GM21526 (cell line): ENCODE measurements around the gene KRT73.

Experiments used
- ATAC-seq: cut with Tn5 transposase; IDR thresholded peaks from one replicate; pipeline ENCODE4 v1.9.1; 2021; ENCODE audit warnings: moderate library complexity; ENCODE audit not compliant: unreplicated experiment, low FRiP score

The KRT73 gene

DNA sequence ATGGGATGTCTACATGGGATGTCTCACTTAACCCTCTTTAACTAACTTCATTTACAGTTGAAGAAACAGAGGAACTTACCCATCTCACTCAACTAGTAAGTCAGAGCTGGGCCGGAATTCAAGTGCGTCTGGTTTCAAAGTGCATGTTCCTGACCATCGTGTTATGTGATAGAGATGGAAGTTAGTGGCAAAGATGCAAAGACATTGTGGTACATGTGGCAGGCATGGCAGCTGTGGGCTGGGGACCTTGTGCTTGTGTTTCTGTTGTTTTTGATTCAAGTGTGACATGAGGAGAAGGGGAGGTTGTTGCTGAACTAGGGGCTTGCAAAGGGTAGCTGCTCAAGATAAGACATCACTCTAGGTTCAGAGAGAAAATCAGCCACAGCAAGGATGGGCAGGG, 42.4 kb downstream of the KRT73 start:
- ATAC-seq, result no peak

DNA sequence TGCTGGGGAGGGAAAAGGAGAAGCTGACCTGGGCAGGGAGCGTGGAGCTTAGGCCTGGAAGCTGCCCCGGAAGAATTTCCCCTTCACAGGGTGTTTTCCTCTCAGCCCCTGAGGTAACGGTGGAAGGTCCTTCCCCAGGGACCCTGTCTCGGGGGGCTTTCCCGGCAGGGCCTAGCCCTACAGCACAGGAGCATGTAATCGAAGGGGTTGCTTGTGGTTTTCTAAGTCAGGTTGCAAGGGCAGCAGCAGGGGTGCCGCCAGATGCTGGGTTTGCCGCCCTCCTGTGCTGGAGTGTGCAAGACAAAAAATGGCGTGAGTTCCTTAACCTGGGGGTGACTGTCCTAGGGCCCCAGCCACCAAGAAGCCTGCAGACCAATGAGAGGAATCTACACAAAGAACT, 43.1 kb downstream of the KRT73 start:
- ATAC-seq, result no peak

DNA sequence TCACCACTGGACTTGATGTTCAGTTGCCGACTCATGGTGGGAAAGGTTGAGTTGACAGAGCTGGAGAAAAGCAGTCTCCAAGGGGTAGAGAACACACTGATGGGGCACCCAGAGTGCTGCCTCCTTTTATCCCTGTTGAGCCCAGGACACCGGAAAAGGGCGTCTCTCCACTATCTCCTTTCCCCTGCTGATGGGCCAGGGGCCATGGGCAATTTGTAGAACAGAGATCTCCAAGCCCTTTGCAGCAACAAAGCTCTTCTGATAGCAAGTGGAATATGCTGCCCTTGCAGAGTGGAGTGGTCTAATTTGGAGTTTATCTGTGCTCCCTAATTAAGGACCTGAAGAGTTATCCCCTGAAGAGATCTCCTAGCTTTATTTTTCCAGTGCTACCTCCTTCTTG, 44.6 kb downstream of the KRT73 start, which contains the start of gene KRT74:
TSS of gene KRT74 (minus strand) at position 101 of the 400 bp plus-strand sequence. CDS start at position 35, 66 bp downstream.
- ATAC-seq, result no peak

- ATAC-seq, result no peak
These were observed 45.1 kb downstream of the KRT73 start for GRCh38 chr12:52573306-52573705.

GRCh38 chr12:52570511-52570910, 47.8 kb downstream of the KRT73 start:
- no peak for ATAC-seq

GRCh38 chr12:52568111-52568510, 50.2 kb downstream of the KRT73 start:
- no peak for ATAC-seq

- no peak for ATAC-seq
These were observed 51.5 kb downstream of the KRT73 start for GRCh38 chr12:52566847-52567291.

DNA sequence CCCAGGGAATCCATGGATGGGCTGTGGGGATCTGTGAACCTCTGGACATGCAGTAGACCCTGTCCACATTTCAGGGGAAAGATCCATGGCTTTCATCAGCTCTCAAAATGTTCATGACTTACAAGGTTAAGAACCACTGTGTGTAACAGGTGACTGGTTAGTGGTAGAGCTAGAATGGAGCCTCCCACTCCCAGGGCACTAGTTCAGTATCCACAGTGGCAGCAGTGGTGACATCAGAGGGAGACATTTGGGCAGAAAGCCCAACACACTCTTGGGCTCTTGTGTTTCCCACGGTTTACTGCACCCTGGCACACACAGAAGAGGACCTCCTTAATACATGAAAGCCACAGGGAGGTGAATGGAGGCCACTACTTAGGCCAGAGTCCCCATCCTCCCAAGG, 53.8 kb downstream of the KRT73 start:
- ATAC-seq, result no peak

DNA sequence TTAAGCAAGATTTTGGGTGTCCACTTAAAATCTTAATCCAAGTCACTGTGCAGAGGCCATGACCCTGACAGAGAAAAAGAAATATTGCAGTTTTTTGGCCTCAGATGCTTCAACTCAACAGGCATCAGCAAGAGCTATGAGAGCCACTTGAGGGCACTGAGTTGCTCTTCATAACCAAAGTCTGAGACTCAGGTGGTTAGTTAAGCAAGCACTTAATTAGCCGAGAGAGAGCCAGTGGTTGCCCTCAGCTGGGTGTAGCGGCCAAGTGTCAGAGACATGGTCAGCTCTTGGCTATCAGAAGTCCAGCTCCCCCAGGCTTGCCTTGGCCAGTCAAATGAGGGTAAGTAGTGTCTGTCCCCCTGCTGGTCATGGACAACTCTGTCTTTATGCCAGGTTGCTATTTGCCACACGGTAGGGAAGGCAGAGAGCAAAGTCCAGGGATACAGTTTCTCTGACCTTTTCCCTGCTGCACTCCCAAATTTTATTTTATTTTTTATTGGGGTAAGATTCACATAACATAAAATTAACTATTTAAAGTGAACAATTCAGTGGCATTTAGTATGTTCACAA, 56.4 kb downstream of the KRT73 start:
- ATAC-seq, result no peak

DNA sequence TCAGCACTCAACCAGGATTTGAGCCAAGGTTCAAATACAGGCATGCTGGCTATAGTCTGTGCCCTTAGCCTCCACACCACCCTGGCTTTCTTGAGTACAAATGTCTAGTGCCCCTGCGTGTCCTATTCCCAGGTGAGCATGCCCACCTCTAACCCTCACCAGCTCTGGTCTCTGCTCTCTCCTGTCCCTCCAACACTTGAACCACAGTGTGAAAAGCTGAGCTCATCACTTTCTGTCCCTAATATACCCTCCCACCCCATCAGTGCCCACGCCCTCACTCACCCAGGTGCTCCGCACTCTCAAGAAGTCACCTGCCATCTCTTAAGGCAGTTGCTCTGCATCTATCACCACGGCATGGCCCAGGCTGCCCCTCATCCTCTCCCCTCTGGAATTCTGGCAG, 58.4 kb downstream of the KRT73 start:
- ATAC-seq, result no peak

- no peak for ATAC-seq
These were observed 59.4 kb downstream of the KRT73 start for GRCh38 chr12:52558781-52559445.
